ENCODE results near the gene KIF12. TPM values are rescaled to one million over a fixed set of nuclear protein-coding genes. Genes with fewer than 3 reads are reported as not detected.

KIF12 gene
- total RNA-seq, 1 donor = not detected

DNA sequence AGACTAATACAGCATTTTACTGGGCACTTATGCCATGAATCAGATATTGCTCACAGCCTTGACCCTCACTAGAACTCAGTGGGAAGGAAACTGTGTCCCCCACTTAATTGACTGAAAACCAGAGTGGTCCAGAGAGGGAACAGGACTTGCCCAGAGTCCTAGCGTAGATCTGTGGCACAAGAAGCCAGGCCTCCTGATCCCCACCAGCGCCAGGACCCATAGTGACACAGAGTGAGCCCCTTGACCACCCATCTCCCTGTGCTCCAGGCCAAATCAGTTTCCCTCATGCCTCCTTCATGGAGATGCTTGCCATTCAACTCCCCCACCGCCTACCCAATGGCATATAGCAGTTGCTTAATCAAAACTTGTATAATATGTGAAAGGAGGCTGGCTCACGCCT is 8.3 kb downstream of the KIF12 start:
- TF ChIP-seq, protein P1, sequence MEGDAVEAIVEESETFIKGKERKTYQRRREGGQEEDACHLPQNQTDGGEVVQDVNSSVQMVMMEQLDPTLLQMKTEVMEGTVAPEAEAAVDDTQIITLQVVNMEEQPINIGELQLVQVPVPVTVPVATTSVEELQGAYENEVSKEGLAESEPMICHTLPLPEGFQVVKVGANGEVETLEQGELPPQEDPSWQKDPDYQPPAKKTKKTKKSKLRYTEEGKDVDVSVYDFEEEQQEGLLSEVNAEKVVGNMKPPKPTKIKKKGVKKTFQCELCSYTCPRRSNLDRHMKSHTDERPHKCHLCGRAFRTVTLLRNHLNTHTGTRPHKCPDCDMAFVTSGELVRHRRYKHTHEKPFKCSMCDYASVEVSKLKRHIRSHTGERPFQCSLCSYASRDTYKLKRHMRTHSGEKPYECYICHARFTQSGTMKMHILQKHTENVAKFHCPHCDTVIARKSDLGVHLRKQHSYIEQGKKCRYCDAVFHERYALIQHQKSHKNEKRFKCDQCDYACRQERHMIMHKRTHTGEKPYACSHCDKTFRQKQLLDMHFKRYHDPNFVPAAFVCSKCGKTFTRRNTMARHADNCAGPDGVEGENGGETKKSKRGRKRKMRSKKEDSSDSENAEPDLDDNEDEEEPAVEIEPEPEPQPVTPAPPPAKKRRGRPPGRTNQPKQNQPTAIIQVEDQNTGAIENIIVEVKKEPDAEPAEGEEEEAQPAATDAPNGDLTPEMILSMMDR (IDR thresholded peaks at IDR 0.05; ENCODE audit: insufficient read depth, low read depth, low read length) = no peak
- no peak for DNase-seq (ENCODE audit: low read depth)
- no peak overlapping the region for H3K4me3 ChIP-seq (ENCODE audit: low read depth, low read length)

DNA sequence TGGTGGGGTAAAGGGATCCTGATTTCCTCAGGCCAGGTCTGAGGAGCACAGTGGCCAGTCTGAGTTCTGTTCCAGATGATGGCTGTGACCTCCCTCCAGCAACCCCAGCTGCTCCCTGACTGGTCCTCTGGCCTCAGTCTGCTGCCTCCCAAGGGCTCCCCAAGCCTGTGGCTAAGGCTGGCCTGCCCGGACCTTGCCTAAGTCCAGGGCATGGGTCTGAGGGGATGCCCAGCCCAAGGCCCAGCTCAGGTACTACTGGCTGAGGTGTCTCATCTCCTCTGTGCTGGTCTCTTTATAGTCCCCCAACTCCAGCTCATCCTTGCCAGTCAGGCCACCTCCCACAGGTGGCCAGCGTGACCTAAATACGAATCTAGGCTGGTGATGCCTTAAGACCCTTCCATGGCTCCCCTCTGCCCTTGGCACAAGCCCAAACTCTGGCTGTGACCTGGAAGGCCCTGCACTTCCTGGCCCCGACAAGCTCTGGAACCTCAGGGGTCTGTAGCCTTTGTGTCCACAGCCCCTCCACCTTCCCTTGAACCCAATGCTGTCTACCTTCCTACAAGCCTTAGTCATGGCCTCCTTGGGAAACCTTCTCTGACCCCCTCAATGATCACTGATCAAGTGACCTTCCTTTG is 9.8 kb downstream of the KIF12 start:
- TF ChIP-seq, protein P1 (IDR thresholded peaks at IDR 0.05; ENCODE audit: insufficient read depth, low read depth, low read length) = no peak
- no peak overlapping the region for H3K4me3 ChIP-seq (ENCODE audit: low read depth, low read length)
- no peak for DNase-seq (ENCODE audit: low read depth)

DNA sequence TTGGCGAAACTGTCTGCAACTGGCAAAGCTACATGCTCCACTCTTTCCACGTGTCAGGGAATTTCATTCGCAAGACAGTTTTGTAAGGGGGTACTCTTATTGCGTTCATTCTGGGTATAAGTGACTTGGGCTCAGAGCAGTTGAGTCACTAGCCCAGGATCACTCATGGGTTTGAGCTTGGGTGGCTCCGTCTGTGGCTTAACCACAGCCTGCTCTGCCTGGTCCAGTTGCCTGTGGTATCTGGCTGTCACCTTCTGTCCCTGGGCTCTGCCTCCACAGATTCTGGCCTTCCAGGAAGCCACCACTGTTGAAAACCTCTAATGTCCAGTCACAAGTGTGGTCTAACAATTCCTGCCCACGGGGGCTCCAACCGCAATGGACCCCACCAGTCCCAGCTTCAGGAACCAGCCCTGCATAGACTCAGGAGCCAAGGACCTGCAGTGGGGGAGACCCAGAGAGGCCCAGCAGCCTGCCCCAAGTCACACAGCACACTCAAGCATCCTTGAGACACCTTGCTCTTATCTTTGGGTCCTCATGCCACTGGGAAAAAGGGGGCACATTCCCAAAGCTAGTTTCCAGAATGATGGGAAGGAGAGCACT is 10.4 kb downstream of the KIF12 start:
- no peak overlapping the region for H3K4me3 ChIP-seq (ENCODE audit: low read depth, low read length)
- DNase-seq (ENCODE audit: low read depth) = no peak
- TF ChIP-seq, protein P1 (IDR thresholded peaks at IDR 0.05; ENCODE audit: insufficient read depth, low read depth, low read length) = no peak

DNA sequence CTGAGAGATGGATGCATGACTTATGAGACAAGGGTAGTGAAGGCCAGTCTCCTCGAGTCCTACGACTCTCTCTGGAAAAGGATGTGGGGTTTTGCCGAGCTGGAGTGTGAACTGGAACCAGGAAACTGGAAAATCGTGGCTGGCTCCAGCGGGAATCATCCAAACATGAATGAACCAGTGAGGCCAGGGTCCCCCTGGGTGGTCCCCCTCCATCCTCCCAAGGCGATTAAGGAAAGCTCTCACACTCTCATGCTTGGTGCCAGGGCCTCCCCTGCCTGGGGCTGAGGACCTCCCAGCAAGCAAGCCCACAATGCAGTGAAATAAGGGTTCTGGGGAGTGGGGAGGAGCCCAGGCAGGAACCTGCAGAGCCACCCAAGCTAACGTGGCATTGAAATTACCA is 11.4 kb downstream of the KIF12 start:
- DNase-seq (ENCODE audit: low read depth) = no peak
- TF ChIP-seq, protein P1 (IDR thresholded peaks at IDR 0.05; ENCODE audit: insufficient read depth, low read depth, low read length) = no peak
- H3K4me3 ChIP-seq (ENCODE audit: low read depth, low read length) = no peak overlapping the region

DNA sequence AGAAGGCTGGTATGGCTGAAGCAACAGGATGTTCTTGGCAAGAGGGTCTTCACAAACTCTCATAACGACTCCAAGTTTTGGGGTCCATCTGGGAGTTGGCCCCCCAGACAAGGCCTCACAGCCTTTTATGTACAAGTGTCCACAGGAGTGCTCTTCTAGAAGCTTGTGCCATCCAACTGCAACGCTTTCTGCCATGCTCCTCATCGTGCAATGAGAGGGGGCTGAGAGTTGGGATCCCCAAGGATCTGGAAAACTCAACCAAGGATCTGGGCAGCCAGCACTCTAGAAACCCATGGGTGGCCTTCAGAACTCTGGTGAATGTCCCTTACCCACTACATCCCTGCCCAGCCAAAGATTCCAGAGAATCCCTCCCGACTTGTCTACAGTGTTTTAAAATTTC is 12.5 kb downstream of the KIF12 start:
- no peak for DNase-seq (ENCODE audit: low read depth)
- TF ChIP-seq, protein P1 (IDR thresholded peaks at IDR 0.05; ENCODE audit: insufficient read depth, low read depth, low read length) = no peak

DNA sequence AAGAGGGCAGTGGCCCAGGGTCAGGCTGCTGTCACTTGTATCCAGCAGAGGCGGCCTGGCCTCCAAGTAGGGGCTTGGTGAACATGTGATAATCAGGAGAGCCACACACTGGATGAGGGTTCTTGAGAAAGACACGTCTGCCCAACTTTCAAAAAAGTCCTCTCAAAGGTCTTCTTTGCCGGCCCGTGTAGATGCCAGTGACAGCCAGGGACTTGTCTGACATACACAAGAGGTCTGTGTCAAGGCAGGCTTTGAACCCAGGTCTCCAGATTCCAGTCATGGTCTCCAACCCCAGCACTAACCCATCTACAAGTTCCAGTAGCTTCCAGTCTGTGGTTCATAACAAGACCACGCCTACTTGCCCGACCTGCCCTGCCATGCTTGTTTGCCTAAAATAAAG is 13.1 kb downstream of the KIF12 start:
- H3K4me3 ChIP-seq (ENCODE audit: low read depth, low read length) = no peak overlapping the region
- no peak for DNase-seq (ENCODE audit: low read depth)
- TF ChIP-seq, protein P1 (IDR thresholded peaks at IDR 0.05; ENCODE audit: insufficient read depth, low read depth, low read length) = no peak

More for the DNA sequence above, 12.5 kb downstream of the KIF12 start:
- H3K4me3 ChIP-seq (ENCODE audit: low read depth, low read length) = no peak overlapping the region
